Measurements from ENCODE around the gene E4F1. TPM values are rescaled to one million over a fixed set of nuclear protein-coding genes. Genes with fewer than 3 reads are reported as not detected.

The E4F1 gene
- total and polyA plus RNA-seq, 2 of the 8 experiments (the other 6 are each of a cell fraction or from before 2014, with no cell fraction given), result 22.2 to 27.0 TPM

DNA sequence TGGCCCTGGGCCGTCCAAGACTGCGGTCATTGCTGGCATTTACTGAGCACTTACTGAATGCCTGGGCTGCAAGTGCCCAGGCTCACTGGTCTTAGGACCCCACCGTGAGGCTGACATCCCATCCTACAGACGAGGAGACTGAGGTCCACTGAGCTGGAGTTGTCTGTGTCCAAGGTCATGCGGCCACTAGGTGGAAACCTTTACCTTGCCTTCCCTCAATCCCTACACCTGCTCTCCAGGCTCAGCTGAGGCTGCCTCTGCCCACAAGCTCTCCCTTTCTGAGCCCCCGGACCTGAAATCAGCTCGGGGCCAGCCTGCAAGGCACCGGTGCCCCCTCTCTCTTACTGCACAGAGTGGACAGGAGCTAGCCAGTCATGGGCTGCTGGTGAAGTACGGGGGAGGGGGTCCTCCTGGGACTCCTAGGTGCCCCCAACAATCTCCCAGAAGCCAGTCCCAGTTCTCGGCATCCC, 28.5 kb upstream of the E4F1 start:
- no peaks in the 10 kb centered on the region for H3K9me3 ChIP-seq (ENCODE audit: insufficient read depth in 2 of 2, low read depth in 1 of 2, low read length in 1 of 2)
- H3K9ac ChIP-seq (replicated peaks in 1 of 4; ENCODE audit: extremely low read depth in 1 of 4, low read depth in 3 of 4, low read length in 3 of 4), result no peak overlapping the region
- no peak overlapping the region for H2BK12ac ChIP-seq (ENCODE audit: low read depth, low read length)
- H3K4me3 ChIP-seq (ENCODE audit: extremely low read depth in 1 of 4, insufficient read depth in 2 of 4, low read depth in 3 of 4, low read length in 4 of 4), result peak overlapping the region; percentile 39 to 74 (median 48); a peak in 7 of 8 replicates
- no peak overlapping the region for H3K4ac ChIP-seq (replicated peaks; ENCODE audit: insufficient read length, low read depth, low read length)
- CTCF ChIA-PET (ENCODE audit: partially characterized antibody), result interaction anchor here (0.6 to 3.2 kb wide), 39 partner anchors 9 to 455 kb away, joined by 3 to 26 read pairs (median 4); partner anchors contain the start of genes BRICD5, DNASE1L2, E4F1 and ECI1
- H3K27ac ChIP-seq (ENCODE audit: low read depth, low read length), result no peak overlapping the region; the same call in 1 of the 2 replicates
- H2BK5ac ChIP-seq (ENCODE audit: low read depth, low read length), result no peak overlapping the region
- no peak overlapping the region for H4K8ac ChIP-seq (ENCODE audit: extremely low read depth, insufficient read depth, low read length)
- H2AK5ac ChIP-seq (ENCODE audit: low read depth, low read length), result no peak overlapping the region
- H3K27me3 ChIP-seq (replicated peaks in 1 of 4; ENCODE audit: control insufficient read depth in 3 of 4, extremely low read depth in 1 of 4, insufficient read depth in 3 of 4, low read length in 3 of 4), result peaks cover 4 to 32% (median 24%) of the 10 kb centered on the region in 4 experiments
- FAIRE-seq (peak; percentile 97), DNase-seq (ENCODE audit: low read depth in 1 of 2, low spot score in 2 of 2) (peak in 1 of 2 experiments; percentile 80)
- H2AFZ ChIP-seq (ENCODE audit: low read length), result no peak overlapping the region
- 26% methylated on average over 9 of the region's 10 CpGs; no CpG with 5 or more reads in 1 of the 2 experiments for WGBS, 2 experiments (ENCODE audit: extremely low coverage in 1 of 2, insufficient coverage in 1 of 2, insufficient read length in 1 of 2, insufficient replicate concordance in 2 of 2, low coverage in 1 of 2, low lambda C conversion rate in 2 of 2, missing lambda C conversion rate in 1 of 2)
- H3K36me3 ChIP-seq (ENCODE audit: control insufficient read depth in 2 of 4, insufficient read depth in 4 of 4, low read length in 3 of 4), result no peaks in the 10 kb centered on the region
- peak overlapping the region; percentile 52 to 97 for H3K4me2 ChIP-seq (ENCODE audit: insufficient read depth in 1 of 2, low read depth in 2 of 2, low read length in 2 of 2)
- no peak overlapping the region for H2BK15ac ChIP-seq (ENCODE audit: low read length)
- no peak overlapping the region for H3K18ac ChIP-seq (ENCODE audit: extremely low read depth, low read length)
- POLR2A ChIA-PET (ENCODE audit: partially characterized antibody), result interaction anchor here (0.7 to 6.9 kb wide), 21 partner anchors 8 to 306 kb away, joined by 3 to 63 read pairs (median 4); partner anchors contain the start of genes BRICD5, DNASE1L2, ECI1 and MLST8
- no peak overlapping the region for H2BK120ac ChIP-seq (replicated peaks; ENCODE audit: low read depth, low read length)
- H3K79me1 ChIP-seq (ENCODE audit: low read depth, low read length), result no peaks in the 10 kb centered on the region
- H2BK20ac ChIP-seq (ENCODE audit: low read length), result no peak overlapping the region
- no peak overlapping the region for H3K14ac ChIP-seq (ENCODE audit: insufficient read length)
- H3K79me2 ChIP-seq (ENCODE audit: control insufficient read depth in 1 of 2, insufficient read depth in 2 of 2, low read length in 2 of 2), result no peaks in the 10 kb centered on the region
- H4K20me1 ChIP-seq (replicated peaks in 1 of 2; ENCODE audit: control insufficient read depth in 1 of 2, insufficient read depth in 2 of 2, low read length in 2 of 2), result peaks cover 4 to 14% of the 10 kb centered on the region in 2 experiments
- H3K23ac ChIP-seq (ENCODE audit: insufficient read length), result no peak overlapping the region
- no peak overlapping the region for H4K5ac ChIP-seq (ENCODE audit: insufficient read length, low read depth, low read length)
- peaks cover 8% of the 10 kb centered on the region; the same call in 1 of the 2 replicates for H3K23me2 ChIP-seq (ENCODE audit: low read depth, low read length)
- no peak overlapping the region for H4K91ac ChIP-seq (replicated peaks; ENCODE audit: insufficient read length, low read length)
- H3K56ac ChIP-seq (replicated peaks; ENCODE audit: insufficient read length, low read depth, low read length), result no peak overlapping the region
- peaks cover 0 to 10% (median 3%) of the 10 kb centered on the region in 4 experiments; a peak in 4 of 7 replicates for H3K4me1 ChIP-seq (replicated peaks in 1 of 4; ENCODE audit: control insufficient read depth in 3 of 4, insufficient read depth in 4 of 4, low read length in 3 of 4)
- TF ChIP-seq NRF1 (IDR thresholded peaks at IDR 0.05; ENCODE audit: low read depth, low read length) (no peak), RFX5 (IDR thresholded peaks at IDR 0.05; ENCODE audit: borderline replicate concordance, low read depth, low read length) (no peak), GTF2F1 (IDR thresholded peaks at IDR 0.05; ENCODE audit: borderline replicate concordance, low read depth, low read length) (no peak), SP1 (IDR thresholded peaks at IDR 0.05; ENCODE audit: low read depth, low read length) (no peak), HDAC6 (IDR thresholded peaks at IDR 0.05; ENCODE audit: low read depth, low read length) (no peak), SIX5 (IDR thresholded peaks at IDR 0.05; ENCODE audit: low read depth, low read length) (no peak), YY1 (IDR thresholded peaks at IDR 0.05; ENCODE audit: low read depth, low read length) (no peak), CHD2 (IDR thresholded peaks at IDR 0.05; ENCODE audit: low read length) (no peak), TAF7 (optimal IDR thresholded peaks at IDR 0.05; ENCODE audit: borderline replicate concordance, low read depth, low read length) (no peak), TEAD4 (IDR thresholded peaks at IDR 0.05; ENCODE audit: low read depth, low read length) (no peak), BCL11A (IDR thresholded peaks at IDR 0.05; ENCODE audit: low read depth in 2 of 2, low read length in 2 of 2) (no peak), SRF (IDR thresholded peaks at IDR 0.05; ENCODE audit: low read depth, low read length) (no peak), TBP (IDR thresholded peaks at IDR 0.05; ENCODE audit: low read depth, low read length) (no peak), SP2 (IDR thresholded peaks at IDR 0.05; ENCODE audit: low read length) (no peak)
- TF ChIP-seq, protein P1, sequence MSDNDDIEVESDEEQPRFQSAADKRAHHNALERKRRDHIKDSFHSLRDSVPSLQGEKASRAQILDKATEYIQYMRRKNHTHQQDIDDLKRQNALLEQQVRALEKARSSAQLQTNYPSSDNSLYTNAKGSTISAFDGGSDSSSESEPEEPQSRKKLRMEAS (IDR thresholded peaks at IDR 0.05), result 0 out of 2 replicates have a peak, but pooled peaks have one; percentile 9
